ENCODE data around the gene CUX1.

The CUX1 gene

GRCh38 chr7:102165136-102165535 is 347.7 kb downstream of the CUX1 start:
- H3K4me3 Mint-ChIP-seq = no peak overlapping the region
- H3K27me3 Mint-ChIP-seq (ENCODE audit: low read depth, poor library complexity) = no peaks in the 10 kb centered on the region
- TF ChIP-seq CTCF (IDR thresholded peaks at IDR 0.05) = no peak
- no peak overlapping the region for H3K27ac Mint-ChIP-seq
- no peaks in the 10 kb centered on the region for H3K9me3 Mint-ChIP-seq
- DNase-seq = no peak
- peaks cover 43% of the 10 kb centered on the region for H3K4me1 Mint-ChIP-seq
- H3K36me3 Mint-ChIP-seq (ENCODE audit: low read depth) = peaks cover 41% of the 10 kb centered on the region

- peaks cover 36% of the 10 kb centered on the region for H3K36me3 Mint-ChIP-seq (ENCODE audit: low read depth)
- TF ChIP-seq CTCF (IDR thresholded peaks at IDR 0.05) = no peak
- peaks cover 50% of the 10 kb centered on the region for H3K4me1 Mint-ChIP-seq
- DNase-seq = no peak
- H3K27ac Mint-ChIP-seq = no peak overlapping the region
- H3K27me3 Mint-ChIP-seq (ENCODE audit: low read depth, poor library complexity) = peaks cover 3% of the 10 kb centered on the region
- H3K4me3 Mint-ChIP-seq = no peak overlapping the region
- no peaks in the 10 kb centered on the region for H3K9me3 Mint-ChIP-seq
Measured at GRCh38 chr7:102167254-102167653, 349.8 kb downstream of the CUX1 start.

GRCh38 chr7:102169651-102170392 is 352.4 kb downstream of the CUX1 start:
- H3K27me3 Mint-ChIP-seq (ENCODE audit: low read depth, poor library complexity) = peaks cover 3% of the 10 kb centered on the region
- no peaks in the 10 kb centered on the region for H3K9me3 Mint-ChIP-seq
- H3K4me1 Mint-ChIP-seq = peaks cover 47% of the 10 kb centered on the region
- no peak for DNase-seq
- H3K27ac Mint-ChIP-seq = peak overlapping the region; percentile 77
- peaks cover 39% of the 10 kb centered on the region for H3K36me3 Mint-ChIP-seq (ENCODE audit: low read depth)
- no peak overlapping the region for H3K4me3 Mint-ChIP-seq
- TF ChIP-seq CTCF (IDR thresholded peaks at IDR 0.05) = no peak

GRCh38 chr7:102170393-102170970 is 353.1 kb downstream of the CUX1 start:
- DNase-seq = peak; percentile 43
- Mint-ChIP-seq H3K4me3 (no peak overlapping the region), H3K27me3 (ENCODE audit: low read depth, poor library complexity) (peaks cover 3% of the 10 kb centered on the region), H3K27ac (peak overlapping the region; percentile 77), H3K36me3 (ENCODE audit: low read depth) (peaks cover 39% of the 10 kb centered on the region), H3K9me3 (no peaks in the 10 kb centered on the region), H3K4me1 (peaks cover 48% of the 10 kb centered on the region)
- no peak for TF ChIP-seq CTCF (IDR thresholded peaks at IDR 0.05)

GRCh38 chr7:102173669-102174068 is 356.2 kb downstream of the CUX1 start:
- H3K9me3 Mint-ChIP-seq = no peaks in the 10 kb centered on the region
- peak overlapping the region; percentile 93 for H3K27ac Mint-ChIP-seq
- peak overlapping the region; percentile 20 for H3K4me3 Mint-ChIP-seq
- peaks cover 3% of the 10 kb centered on the region for H3K27me3 Mint-ChIP-seq (ENCODE audit: low read depth, poor library complexity)
- peaks cover 45% of the 10 kb centered on the region for H3K36me3 Mint-ChIP-seq (ENCODE audit: low read depth)
- TF ChIP-seq CTCF (IDR thresholded peaks at IDR 0.05) = no peak
- H3K4me1 Mint-ChIP-seq = peaks cover 61% of the 10 kb centered on the region
- DNase-seq = no peak
